Activated naive CD4-positive, alpha-beta T cell treated with anti-CD3 and anti-CD28 coated beads, Interleukin-2, amount 50 U/mL, for 24 hours (primary cell): Measurements from ENCODE around the gene BNIP3.
A peak's percentile ranks its signal among the peaks of the same experiment; 100 is the strongest.

Source experiments
- H3K27ac Mint-ChIP-seq: one replicate; pipeline ENCODE4 v1.8.0; 2021; ENCODE audit warnings: mild to moderate bottlenecking, mixed read lengths
- H3K27me3 Mint-ChIP-seq: one replicate; pipeline ENCODE4 v1.8.0; 2021; ENCODE audit warnings: mixed read lengths
- H3K36me3 Mint-ChIP-seq: one replicate; pipeline ENCODE4 v1.8.0; 2021; ENCODE audit warnings: mixed read lengths
- H3K4me1 Mint-ChIP-seq: one replicate; pipeline ENCODE4 v1.8.0; 2021; ENCODE audit warnings: mixed read lengths
- H3K4me3 Mint-ChIP-seq: one replicate; pipeline ENCODE4 v1.8.0; 2021; ENCODE audit warnings: mild to moderate bottlenecking, mixed read lengths
- H3K9me3 Mint-ChIP-seq: one replicate; pipeline ENCODE4 v1.8.0; 2021; ENCODE audit warnings: mixed read lengths

Gene BNIP3

DNA sequence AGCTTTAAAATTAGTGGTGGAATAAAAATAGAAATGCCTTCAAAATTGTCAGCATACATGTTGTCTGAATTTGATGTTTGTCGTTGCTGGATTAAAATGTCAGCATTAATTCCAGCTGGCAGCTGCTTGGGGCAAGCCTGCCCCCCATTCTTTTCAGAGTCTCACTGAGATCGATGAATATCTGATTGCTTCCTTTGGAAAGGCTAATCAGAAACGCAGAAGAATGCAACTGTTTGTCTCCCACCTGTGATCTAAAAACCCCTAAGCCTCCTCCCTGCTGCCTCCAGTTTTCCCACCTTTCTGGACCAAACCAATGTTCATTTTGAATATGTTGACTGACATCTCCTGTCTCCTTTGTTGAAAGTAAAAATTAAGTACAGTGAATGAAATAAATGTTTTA lies 27.9 kb upstream of the BNIP3 start:
- H3K4me1 Mint-ChIP-seq, result no peaks in the 10 kb centered on the region
- peaks cover 3% of the 10 kb centered on the region for H3K27me3 Mint-ChIP-seq
- H3K4me3 Mint-ChIP-seq, result no peak overlapping the region
- H3K9me3 Mint-ChIP-seq, result no peaks in the 10 kb centered on the region
- no peak overlapping the region for H3K27ac Mint-ChIP-seq
- H3K36me3 Mint-ChIP-seq, result peaks cover 1% of the 10 kb centered on the region

DNA sequence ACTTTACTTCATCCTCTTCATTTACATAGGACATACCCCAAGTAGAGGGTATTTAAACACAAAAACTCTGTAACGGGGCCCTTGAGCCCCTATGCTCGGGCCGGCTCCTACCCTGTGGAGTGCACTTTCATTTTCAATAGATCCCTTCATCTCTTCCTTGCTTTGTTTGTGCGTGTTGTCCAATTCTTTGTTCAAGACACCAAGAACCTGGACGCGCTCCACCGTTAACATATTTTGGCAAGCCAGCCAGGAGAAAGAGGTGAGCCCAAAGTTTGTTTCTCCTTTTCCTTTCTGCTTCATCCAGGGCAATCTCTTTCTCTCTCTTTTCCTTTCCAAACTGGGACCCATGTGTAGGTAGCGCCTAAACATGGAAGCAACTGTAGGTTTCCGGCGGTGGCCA lies 26.0 kb upstream of the BNIP3 start:
- Mint-ChIP-seq H3K27ac (no peak overlapping the region), H3K36me3 (peaks cover 1% of the 10 kb centered on the region), H3K4me1 (no peaks in the 10 kb centered on the region), H3K27me3 (peaks cover 3% of the 10 kb centered on the region), H3K9me3 (no peaks in the 10 kb centered on the region), H3K4me3 (no peak overlapping the region)

DNA sequence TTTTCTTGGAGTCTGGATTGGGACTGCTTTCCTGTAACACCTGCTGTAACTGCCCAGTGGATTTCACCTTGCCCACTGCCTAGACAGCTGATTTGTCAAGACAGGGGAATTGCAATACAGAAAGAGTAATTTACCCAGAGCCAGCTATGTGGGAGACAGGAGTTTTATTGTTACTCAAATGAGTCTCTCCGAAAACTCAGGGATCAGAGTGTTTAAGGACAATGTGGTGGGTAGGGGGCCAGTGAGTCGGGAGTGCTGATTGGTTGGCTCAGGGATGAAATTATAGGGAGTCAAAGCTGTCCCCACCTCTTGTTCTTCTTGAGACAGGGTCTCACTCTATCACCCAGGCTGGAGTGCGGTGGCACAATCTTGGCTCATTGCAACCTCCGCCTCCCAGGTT lies 25.2 kb upstream of the BNIP3 start:
- Mint-ChIP-seq H3K36me3 (peaks cover 1% of the 10 kb centered on the region), H3K27ac (no peak overlapping the region), H3K27me3 (peaks cover 3% of the 10 kb centered on the region), H3K9me3 (no peaks in the 10 kb centered on the region), H3K4me3 (no peak overlapping the region), H3K4me1 (peaks cover 4% of the 10 kb centered on the region)

DNA sequence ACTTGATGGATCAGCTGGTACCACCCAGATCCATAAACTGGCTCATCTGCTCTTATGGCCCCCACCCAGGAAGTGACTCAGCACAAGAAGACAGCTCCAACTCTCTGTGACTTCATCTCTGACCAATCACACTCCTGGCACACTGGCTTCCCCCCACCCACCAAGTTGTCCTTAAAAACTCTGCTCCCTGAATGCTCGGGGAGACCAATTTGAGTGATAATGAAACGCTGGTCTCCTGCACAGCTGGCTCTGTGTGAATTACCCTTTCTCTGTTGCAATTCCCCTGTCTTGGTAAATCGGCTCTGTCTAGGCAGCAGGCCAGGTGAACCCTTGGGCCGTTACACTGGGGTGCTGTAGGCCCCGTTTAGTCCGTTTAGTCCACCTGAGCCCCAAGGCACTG lies 23.4 kb upstream of the BNIP3 start:
- H3K9me3 Mint-ChIP-seq, result no peaks in the 10 kb centered on the region
- peaks cover 8% of the 10 kb centered on the region for H3K4me1 Mint-ChIP-seq
- no peak overlapping the region for H3K27ac Mint-ChIP-seq
- peaks cover 1% of the 10 kb centered on the region for H3K36me3 Mint-ChIP-seq
- peaks cover 3% of the 10 kb centered on the region for H3K27me3 Mint-ChIP-seq
- H3K4me3 Mint-ChIP-seq, result no peak overlapping the region

DNA sequence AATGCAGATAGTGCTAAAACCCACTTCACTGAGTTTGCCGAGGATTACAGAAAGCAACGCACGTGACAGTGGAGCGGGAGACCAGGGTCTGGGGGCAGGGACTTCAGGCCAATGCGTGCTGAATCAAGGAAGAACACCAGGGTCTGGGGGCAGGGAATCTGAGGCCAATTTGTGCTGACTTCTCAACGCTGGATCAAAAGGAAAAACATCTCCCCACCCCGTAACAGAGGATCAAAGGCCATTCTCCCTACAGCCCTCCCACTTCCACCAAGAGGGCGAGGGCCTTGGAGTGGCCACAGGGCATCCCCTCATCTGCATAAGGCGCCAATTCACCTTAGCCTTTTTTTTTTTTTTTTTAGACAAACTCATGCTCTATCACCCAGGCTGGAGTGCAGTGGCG lies 22.3 kb upstream of the BNIP3 start:
- Mint-ChIP-seq H3K27me3 (no peaks in the 10 kb centered on the region), H3K4me1 (peaks cover 8% of the 10 kb centered on the region), H3K36me3 (peaks cover 1% of the 10 kb centered on the region), H3K9me3 (no peaks in the 10 kb centered on the region), H3K27ac (no peak overlapping the region), H3K4me3 (no peak overlapping the region)

DNA sequence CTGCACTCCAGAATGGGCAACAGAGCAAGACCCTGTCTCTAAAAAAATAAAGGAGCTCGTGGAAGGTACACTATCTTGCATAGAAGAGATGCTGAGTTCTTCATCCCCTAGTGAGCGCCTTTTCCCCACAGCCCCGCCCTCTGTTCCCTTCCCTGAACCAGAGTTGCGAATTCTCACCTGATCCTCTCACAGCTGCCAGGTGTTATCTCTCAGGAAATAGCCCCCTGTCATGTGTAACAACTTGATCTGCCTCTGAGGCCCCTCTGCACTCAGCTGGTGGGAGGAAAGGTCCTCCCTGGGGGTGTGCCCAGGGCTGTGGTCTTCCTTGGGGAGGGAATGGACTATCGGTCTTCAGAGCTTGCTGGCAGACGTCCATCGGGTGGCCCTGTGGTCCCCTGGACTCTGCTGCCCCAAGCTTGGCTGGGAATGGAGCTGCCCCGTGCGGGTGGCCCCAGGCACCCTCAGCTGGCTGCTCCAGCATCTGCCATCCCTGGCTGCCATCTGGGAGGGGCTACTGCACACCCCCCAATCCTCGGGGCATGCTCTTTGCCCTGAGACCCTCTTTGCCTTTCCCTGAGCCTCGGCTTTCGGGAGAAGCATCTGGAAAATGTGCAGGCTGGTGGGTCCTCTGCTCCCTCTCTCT lies 21.7 kb upstream of the BNIP3 start:
- Mint-ChIP-seq H3K9me3 (no peaks in the 10 kb centered on the region), H3K27ac (no peak overlapping the region), H3K4me1 (peaks cover 8% of the 10 kb centered on the region), H3K4me3 (no peak overlapping the region), H3K27me3 (no peaks in the 10 kb centered on the region), H3K36me3 (peaks cover 1% of the 10 kb centered on the region)

DNA sequence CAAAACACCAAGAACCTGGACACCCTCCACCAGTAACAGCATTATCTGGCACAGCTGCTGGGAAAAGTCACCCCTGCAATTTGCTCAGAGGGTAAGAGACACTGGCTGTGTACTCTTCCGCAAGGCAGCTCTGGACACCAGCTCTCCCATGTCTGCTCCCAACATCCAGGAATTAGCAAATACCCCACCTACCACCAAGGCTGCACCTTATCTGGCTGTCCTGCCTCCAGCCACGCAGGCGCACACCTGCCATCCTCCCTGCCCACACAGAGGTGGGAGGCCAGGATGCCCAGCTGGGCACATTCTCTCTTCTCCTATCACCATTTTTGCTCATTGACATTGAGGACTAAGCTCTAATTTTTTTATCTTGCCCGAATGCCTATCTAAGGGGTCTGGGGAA lies 20.3 kb upstream of the BNIP3 start:
- Mint-ChIP-seq H3K9me3 (no peaks in the 10 kb centered on the region), H3K4me1 (peaks cover 8% of the 10 kb centered on the region), H3K27me3 (no peaks in the 10 kb centered on the region), H3K27ac (no peak overlapping the region), H3K36me3 (peaks cover 1% of the 10 kb centered on the region), H3K4me3 (no peak overlapping the region)

DNA sequence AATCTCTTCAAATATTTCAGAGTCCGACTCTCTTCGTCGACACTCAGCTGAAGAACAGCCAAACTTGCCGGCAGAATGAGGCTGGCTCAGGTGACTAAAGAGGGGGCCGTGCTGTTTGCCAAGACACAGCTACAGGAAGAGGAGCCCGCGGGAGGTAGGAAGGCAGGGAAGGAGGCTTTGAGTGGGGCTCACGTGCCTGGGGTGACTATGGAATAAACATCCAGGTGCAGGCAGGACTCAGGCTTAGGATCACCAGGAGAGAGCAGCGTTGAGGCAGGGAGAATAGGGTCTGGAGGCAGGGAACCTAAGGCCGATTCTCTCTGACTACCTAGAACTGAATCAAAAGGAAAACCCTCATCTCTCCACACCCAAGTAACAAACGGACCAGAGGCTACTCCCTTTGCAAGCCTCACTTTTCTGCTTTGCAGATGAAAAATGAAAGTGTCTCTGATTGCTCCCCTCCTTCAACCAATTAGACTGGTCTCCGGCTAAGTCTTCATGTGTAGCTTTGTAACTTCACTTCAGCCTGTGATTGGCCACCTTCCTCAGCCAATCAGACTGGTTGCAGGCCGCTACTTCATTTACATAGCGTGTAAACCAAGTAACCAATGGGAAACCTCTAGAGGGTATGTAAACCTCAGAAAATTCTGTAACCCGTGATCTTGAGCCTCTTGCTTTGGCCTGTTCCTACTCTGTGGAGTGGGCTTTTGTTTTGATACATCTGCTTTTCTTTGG lies 19.7 kb upstream of the BNIP3 start:
- H3K27me3 Mint-ChIP-seq, result no peaks in the 10 kb centered on the region
- no peak overlapping the region for H3K27ac Mint-ChIP-seq
- H3K4me1 Mint-ChIP-seq, result peaks cover 8% of the 10 kb centered on the region
- peak overlapping the region; percentile 36 for H3K4me3 Mint-ChIP-seq
- peaks cover 1% of the 10 kb centered on the region for H3K36me3 Mint-ChIP-seq
- no peaks in the 10 kb centered on the region for H3K9me3 Mint-ChIP-seq

DNA sequence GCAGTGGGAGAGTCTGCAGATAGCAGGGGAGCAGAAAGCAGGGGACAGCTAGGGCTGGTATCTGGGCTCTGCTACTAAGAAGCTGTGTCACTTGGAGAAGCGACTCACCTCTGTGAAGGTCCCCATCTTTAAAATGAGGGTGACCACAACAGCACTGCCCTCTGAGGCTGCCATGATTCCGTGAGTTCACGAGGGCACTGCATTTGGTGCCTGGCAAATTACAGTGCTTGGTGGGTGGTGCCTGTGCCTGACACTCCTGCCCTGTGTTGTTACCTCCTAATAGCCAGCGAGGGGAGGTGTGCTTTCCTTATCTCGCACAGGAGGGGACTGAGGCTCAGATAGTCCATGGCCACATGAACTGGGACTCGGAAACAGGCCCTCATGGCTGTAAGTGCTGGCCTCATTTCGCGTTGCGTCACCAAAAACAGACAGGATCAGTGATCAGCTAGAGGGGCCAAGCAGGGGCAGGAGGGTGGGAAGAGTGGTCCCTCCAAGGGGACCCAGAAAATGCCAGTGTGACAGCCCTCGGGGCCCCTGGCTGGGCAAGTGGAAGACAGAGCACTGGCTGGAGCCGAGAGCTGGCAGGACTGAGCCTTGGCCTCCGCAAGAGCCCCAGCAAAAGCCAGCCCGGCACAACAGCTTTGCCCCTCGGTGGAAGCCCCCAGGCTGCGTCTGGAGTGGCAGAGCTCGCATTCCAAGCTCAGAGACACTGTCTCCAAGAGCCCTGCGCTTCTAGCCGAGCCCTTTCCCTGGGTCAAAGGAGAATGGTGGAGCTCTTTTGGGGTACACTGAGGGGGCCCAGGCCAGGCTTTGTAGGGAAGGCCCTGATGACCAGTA lies 17.3 kb upstream of the BNIP3 start:
- Mint-ChIP-seq H3K9me3 (no peaks in the 10 kb centered on the region), H3K27ac (no peak overlapping the region), H3K27me3 (no peaks in the 10 kb centered on the region), H3K4me1 (peaks cover 8% of the 10 kb centered on the region), H3K4me3 (no peak overlapping the region), H3K36me3 (no peaks in the 10 kb centered on the region)

DNA sequence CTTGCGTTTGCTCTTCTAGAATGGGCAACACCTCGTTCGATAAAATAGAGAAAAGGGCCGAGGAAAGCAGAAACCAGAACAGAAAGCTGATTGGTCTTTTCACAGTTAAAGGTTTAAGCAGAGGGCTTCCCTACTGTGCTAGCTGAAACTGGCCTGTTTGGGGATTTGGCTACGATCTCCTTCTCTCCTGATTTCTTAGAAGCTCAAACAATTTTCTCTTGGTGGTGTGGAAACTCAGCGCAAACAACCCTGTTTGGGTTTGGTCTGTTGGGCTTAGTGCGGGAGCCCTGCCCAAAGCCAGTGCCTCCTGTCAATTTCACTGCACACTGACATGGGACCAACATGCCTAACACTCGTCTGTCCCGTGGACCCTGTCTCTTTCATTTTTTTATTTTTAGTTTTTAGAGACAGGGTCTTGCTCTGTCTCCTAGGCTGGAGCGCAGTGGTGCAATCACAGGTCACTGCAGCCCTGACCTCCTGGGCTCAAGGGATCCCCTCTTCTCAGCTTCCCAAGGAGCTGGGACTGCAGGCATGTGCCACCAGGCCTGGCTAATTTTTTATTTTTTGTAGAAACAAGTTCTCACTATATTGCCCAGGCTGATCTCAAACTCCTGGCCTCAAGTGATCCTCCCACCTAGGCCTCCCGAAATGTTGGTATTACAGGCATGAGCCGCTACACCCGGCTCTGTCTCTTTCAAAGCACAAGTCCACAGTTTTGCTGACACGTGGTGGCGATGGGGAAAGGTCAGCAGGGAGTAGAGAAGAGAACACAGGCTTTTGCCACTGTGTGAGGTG lies 16.5 kb upstream of the BNIP3 start:
- no peaks in the 10 kb centered on the region for H3K9me3 Mint-ChIP-seq
- no peaks in the 10 kb centered on the region for H3K27me3 Mint-ChIP-seq
- H3K27ac Mint-ChIP-seq, result no peak overlapping the region
- peaks cover 8% of the 10 kb centered on the region for H3K4me1 Mint-ChIP-seq
- no peak overlapping the region for H3K4me3 Mint-ChIP-seq
- H3K36me3 Mint-ChIP-seq, result no peaks in the 10 kb centered on the region

DNA sequence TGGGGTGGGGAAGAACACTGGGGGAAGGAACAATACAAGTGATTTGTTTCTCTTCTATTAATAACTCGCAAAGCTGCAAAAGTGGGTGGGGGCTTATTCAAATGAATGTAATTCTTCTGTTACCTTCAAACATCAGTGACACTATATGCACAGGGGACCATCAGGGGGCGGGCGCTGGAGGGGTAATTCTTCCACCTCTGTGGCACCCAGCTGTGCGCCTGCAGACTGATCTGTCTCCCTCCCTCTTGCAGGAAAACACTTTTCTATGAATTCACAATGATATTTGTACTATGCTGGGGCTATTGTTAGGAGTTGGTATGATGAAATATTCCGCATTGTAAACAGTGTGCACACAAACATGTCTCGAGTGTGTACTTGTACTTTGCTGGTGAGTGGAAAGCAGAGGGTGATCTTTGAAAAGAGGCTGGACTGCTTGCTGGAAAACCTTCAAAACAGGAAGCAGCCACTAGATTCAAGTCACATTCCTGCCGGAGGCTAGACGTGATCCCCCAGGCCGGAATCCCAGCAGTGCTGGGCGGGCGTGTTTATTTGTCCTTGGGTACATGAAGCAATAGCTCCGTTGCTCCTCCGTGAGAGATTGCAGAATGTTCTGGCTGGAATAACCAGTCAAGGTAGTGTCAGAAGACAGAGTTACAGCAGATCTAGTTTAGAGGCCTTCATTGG lies 15.8 kb upstream of the BNIP3 start:
- Mint-ChIP-seq H3K4me1 (peaks cover 8% of the 10 kb centered on the region), H3K27me3 (no peaks in the 10 kb centered on the region), H3K9me3 (no peaks in the 10 kb centered on the region), H3K36me3 (no peaks in the 10 kb centered on the region), H3K27ac (no peak overlapping the region), H3K4me3 (no peak overlapping the region)

DNA sequence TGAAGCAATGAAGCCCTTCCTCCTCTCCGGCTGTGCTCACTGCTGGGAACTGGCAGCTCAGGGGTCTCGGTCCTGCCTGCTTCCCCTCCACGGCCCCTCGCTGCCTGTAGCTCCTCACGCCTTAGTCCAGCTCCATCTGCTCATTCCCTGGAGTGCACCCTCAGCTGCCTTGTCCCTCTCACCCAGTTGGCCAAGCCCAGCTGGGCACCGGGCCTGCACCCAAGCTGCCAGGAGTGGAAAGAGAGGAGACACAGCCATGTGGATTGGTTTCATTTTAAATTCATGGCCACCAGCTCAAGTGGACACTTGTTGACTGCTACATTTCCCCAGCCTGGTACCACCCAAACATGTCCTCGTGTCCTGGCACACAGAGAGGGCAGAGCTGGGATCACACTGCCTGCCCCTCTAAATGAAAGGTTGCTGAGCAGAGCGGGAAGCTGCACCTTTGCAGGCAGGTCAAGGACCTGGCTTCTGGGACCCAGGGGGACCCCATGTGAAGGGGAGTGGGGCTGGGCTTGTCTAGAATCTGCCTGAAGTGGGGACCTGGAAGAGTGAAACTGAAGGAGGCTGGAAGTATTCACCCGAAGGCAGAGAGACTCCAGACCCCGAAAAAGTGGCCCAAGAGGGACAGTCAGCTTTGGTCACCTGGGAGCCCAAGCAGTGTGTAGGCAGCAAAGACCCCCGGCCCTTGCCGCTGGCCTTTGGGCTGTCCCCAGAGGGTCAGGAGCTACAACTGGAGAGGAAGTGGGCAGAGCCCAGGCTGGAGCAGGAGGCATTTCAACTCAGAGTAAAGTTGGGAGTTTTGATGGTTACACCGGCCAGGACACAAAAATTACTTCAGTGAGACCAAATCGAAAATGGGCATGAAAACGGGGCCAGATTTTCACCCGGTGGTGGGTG lies 15.0 kb upstream of the BNIP3 start:
- no peak overlapping the region for H3K27ac Mint-ChIP-seq
- no peaks in the 10 kb centered on the region for H3K9me3 Mint-ChIP-seq
- no peak overlapping the region for H3K4me3 Mint-ChIP-seq
- H3K36me3 Mint-ChIP-seq, result no peaks in the 10 kb centered on the region
- no peaks in the 10 kb centered on the region for H3K27me3 Mint-ChIP-seq
- peaks cover 4% of the 10 kb centered on the region for H3K4me1 Mint-ChIP-seq

DNA sequence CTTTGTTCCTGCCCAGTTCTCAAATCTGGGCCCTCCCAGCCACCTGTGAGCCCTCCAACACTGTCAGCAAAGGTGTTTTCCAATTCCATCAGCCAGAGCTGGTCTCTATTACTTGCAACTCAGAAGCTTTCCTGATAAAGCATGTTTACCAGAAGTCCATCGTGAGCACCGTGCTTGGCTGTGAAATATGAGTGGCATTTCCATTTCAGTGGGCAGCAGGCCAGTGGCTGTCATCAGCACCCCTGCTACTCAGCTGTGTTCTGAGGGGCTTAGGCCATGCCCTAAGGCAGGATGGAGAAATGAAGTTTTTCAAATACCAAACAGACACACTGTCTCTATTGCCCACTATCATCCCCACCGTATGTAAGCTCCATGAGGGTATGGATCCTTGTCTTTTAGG lies 12.7 kb upstream of the BNIP3 start:
- H3K27me3 Mint-ChIP-seq, result no peaks in the 10 kb centered on the region
- no peaks in the 10 kb centered on the region for H3K9me3 Mint-ChIP-seq
- H3K27ac Mint-ChIP-seq, result no peak overlapping the region
- no peaks in the 10 kb centered on the region for H3K4me1 Mint-ChIP-seq
- no peaks in the 10 kb centered on the region for H3K36me3 Mint-ChIP-seq
- no peak overlapping the region for H3K4me3 Mint-ChIP-seq

DNA sequence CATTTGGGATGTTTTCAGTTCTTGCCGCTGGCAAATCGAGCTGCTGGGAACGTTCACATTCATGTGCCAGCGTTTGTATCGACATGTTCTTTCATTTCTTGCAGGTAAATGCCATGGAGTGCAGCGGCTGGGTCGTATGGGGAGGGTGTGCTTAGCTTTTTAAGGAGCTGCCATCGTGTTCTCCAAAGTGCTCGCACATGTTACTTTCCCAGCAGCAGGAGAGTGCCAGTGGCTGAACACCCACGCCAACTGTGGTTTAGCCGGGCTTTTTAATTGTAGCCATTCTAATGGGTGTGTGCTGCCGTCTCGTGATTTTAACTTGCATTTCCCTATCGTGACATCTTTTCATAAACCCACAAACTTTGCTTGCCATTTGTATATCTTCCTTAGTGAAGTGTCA lies 11.6 kb upstream of the BNIP3 start:
- Mint-ChIP-seq H3K27ac (no peak overlapping the region), H3K36me3 (no peaks in the 10 kb centered on the region), H3K4me1 (no peaks in the 10 kb centered on the region), H3K4me3 (no peak overlapping the region), H3K9me3 (no peaks in the 10 kb centered on the region), H3K27me3 (no peaks in the 10 kb centered on the region)
